ENCODE data around the gene PIRT. TPM values are rescaled to one million over a fixed set of nuclear protein-coding genes. Genes with fewer than 3 reads are reported as not detected.

Gene PIRT
- total RNA-seq, 1 experiment from 2014 or later = not detected

DNA sequence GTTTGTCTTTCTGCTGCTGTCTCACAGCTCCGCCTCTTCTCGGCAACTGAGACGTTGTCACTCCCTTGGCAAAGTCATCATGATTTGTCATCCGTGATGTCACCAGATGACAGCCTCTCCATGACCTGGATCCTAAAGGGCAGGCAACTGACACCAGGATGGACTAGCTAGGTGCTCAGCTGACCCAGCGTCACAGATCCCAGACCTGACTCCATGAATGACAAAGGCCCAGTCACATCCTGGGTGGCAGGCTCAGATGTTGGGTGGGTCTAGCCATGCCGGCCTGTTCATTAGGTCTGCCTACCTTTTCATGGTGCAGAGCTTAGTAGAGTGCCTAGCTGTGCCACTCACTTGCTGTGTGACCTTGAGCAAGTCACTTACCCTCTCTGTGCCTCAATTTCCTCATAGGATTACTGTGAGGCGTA, 30.2 kb downstream of the PIRT start:
- Histone ChIP-seq H3K4me2 (ENCODE audit: low read length) (no peak overlapping the region), H3K27ac (ENCODE audit: low read depth, low read length) (no peak overlapping the region), H3K36me3 (ENCODE audit: control insufficient read depth in 1 of 2, insufficient read depth in 2 of 2, low read length in 2 of 2) (no peaks in the 10 kb centered on the region), H3K9me3 (ENCODE audit: control insufficient read depth in 1 of 2, insufficient read depth in 1 of 2, low read depth in 1 of 2, low read length in 2 of 2) (no peaks in the 10 kb centered on the region), H3K4me3 (replicated peaks in 1 of 2; ENCODE audit: low read depth in 1 of 2, low read length in 2 of 2) (no peak overlapping the region), H3K27me3 (ENCODE audit: insufficient read depth, low read length) (no peaks in the 10 kb centered on the region), H3K9me2 (ENCODE audit: insufficient read depth) (no peaks in the 10 kb centered on the region), H3K9ac (ENCODE audit: low read length) (no peak overlapping the region), H2AFZ (ENCODE audit: low read depth, low read length, poor library complexity, severe bottlenecking) (no peak overlapping the region), H3K4me1 (ENCODE audit: control insufficient read depth in 1 of 2, insufficient read depth in 2 of 2, low read length in 2 of 2) (no peaks in the 10 kb centered on the region), H3K79me2 (ENCODE audit: insufficient read depth, low read length) (no peaks in the 10 kb centered on the region), H4K20me1 (ENCODE audit: insufficient read depth) (no peaks in the 10 kb centered on the region)
- ChIA-PET RAD21 (ENCODE audit: low non-redundant PET in 1 of 2, low total read pairs in 2 of 2, uncharacterized antibody in 2 of 2, unreplicated experiment in 2 of 2) (no interaction called here), POLR2A (no interaction called here), CTCF (no interaction called here)
- intact Hi-C loops (cut with micrococcal nuclease) = no loop called here
- no TSS peak for BruUV-seq (replicated peaks)
- DNase-seq (ENCODE audit: low read depth, low spot score) = no peak
- no peak for TF ChIP-seq FOSL1 (IDR thresholded peaks at IDR 0.05; ENCODE audit: low read depth)
- TF ChIP-seq ZFX (IDR thresholded peaks at IDR 0.05) = no peak
- no peak for TF ChIP-seq POLR2A (IDR thresholded peaks at IDR 0.05; ENCODE audit: borderline replicate concordance, extremely low read depth, insufficient read depth, insufficient read length)
- TF ChIP-seq ZBTB33 (IDR thresholded peaks at IDR 0.05; ENCODE audit: extremely low read depth, insufficient replicate concordance, low read length) = no peak
- TF ChIP-seq, protein P1, sequence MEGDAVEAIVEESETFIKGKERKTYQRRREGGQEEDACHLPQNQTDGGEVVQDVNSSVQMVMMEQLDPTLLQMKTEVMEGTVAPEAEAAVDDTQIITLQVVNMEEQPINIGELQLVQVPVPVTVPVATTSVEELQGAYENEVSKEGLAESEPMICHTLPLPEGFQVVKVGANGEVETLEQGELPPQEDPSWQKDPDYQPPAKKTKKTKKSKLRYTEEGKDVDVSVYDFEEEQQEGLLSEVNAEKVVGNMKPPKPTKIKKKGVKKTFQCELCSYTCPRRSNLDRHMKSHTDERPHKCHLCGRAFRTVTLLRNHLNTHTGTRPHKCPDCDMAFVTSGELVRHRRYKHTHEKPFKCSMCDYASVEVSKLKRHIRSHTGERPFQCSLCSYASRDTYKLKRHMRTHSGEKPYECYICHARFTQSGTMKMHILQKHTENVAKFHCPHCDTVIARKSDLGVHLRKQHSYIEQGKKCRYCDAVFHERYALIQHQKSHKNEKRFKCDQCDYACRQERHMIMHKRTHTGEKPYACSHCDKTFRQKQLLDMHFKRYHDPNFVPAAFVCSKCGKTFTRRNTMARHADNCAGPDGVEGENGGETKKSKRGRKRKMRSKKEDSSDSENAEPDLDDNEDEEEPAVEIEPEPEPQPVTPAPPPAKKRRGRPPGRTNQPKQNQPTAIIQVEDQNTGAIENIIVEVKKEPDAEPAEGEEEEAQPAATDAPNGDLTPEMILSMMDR (IDR thresholded peaks at IDR 0.05 in 2 of 3, conservative IDR thresholded peaks at IDR 0.05 in 1 of 3; ENCODE audit: borderline replicate concordance in 1 of 3, insufficient read depth in 1 of 3, low read depth in 2 of 3, low read length in 2 of 3) = no peak
- TF ChIP-seq EZH2phosphoT487 (IDR thresholded peaks at IDR 0.05; ENCODE audit: borderline replicate concordance) = no peak
- TF ChIP-seq REST (IDR thresholded peaks at IDR 0.05; ENCODE audit: low read depth) = no peak
- TF ChIP-seq CEBPB (IDR thresholded peaks at IDR 0.05; ENCODE audit: low read depth) = no peak
- no peak for TF ChIP-seq SP1 (IDR thresholded peaks at IDR 0.05; ENCODE audit: low read depth)
- TF ChIP-seq EZH2 (IDR thresholded peaks at IDR 0.05) = no peak
- no peak for TF ChIP-seq RAD21 (IDR thresholded peaks at IDR 0.05; ENCODE audit: low read depth)
- ATAC-seq = no peak

All from HCT116 (cell line).